ENCODE results near the gene CDYL.
A peak's percentile ranks its signal among the peaks of the same experiment; 100 is the strongest.

CDYL gene

GRCh38 chr6:4776131-4776492 lies at the start of gene CDYL:
Gene CDYL (plus strand): TSS chr6:4776404. CDS start chr6:4776784, 380 bp downstream.
- DNase-seq (ENCODE audit: low spot score): peak; percentile 96

DNA sequence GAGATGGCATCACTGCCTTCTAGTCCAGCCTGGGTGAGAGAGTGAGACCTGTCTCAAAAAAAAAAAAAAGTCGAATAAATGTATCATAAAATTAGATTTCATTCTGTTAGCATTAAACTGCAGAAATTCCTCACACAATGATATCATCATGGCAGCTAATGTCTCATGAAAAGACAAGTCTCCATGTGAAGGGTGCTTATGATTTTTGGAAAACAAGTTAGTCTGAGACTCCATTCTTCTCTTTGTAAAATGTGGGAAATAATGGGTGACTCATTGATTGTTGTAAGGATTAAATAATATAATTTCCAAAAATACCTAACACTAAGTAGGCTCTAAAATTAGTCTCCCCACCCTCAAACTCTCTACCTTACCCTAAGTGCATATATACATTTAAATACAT lies 49.6 kb upstream of the CDYL start:
- DNase-seq (ENCODE audit: low spot score): no peak

- no peak for DNase-seq (ENCODE audit: low spot score)
Observed at GRCh38 chr6:4727217-4727616, 49.0 kb upstream of the CDYL start.

GRCh38 chr6:4727671-4728435 lies 48.4 kb upstream of the CDYL start:
- peak; percentile 65 for DNase-seq (ENCODE audit: low spot score)

- no peak for DNase-seq (ENCODE audit: low spot score)
Observed at GRCh38 chr6:4728436-4728769, 47.8 kb upstream of the CDYL start.

- no peak for DNase-seq (ENCODE audit: low spot score)
Observed at GRCh38 chr6:4728926-4729325, 47.3 kb upstream of the CDYL start.

DNA sequence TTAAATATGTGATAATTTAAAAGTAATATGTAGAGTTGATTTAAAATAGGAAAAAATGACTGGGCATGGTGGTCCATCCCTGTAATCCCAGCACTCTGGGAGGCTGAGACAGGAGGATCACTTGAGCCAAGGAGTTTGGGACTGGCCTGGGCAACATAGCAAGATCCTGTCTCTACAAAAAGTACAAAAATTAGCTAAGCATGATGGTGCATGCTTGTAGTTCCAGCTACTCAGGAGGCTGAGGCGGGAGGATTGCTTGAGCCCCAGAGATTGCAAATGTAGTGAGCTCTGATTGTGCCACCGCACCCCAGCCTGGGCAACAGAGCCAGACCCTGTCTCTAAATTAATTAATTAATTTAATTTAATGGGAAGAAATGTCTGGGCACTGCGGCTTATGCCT lies 44.2 kb upstream of the CDYL start:
- no peak for DNase-seq (ENCODE audit: low spot score)

DNA sequence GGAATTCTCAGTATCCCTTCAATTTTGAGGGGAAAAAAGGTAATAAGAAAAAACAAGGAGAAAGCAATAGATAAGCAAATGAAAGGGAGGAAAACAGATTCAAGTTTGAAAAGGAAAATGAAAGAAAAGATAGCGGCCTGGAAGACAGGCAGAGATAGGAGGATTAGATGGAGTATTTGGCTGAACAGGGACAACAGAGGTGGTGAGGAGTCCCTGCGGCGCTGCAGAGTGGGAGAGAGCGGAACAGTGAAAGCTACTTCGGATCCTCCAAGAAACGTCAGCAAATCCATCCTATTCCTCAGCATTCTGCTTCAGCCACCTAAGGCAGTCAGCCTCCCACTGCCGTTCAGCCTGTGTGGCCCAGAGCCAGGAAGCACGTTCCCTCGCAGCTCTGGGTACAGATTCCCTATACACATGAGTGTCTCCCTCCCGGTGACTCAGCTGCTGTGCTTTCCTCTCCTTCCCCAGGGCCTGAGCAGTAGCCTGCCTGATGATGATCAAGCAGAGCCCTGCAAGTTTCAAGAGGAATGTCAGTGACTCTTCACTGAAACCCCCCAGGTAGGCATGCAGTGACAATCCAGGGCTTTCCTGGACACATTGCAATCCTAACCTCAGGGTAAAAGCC lies 43.4 kb upstream of the CDYL start:
- DNase-seq (ENCODE audit: low spot score): peak; percentile 92

DNA sequence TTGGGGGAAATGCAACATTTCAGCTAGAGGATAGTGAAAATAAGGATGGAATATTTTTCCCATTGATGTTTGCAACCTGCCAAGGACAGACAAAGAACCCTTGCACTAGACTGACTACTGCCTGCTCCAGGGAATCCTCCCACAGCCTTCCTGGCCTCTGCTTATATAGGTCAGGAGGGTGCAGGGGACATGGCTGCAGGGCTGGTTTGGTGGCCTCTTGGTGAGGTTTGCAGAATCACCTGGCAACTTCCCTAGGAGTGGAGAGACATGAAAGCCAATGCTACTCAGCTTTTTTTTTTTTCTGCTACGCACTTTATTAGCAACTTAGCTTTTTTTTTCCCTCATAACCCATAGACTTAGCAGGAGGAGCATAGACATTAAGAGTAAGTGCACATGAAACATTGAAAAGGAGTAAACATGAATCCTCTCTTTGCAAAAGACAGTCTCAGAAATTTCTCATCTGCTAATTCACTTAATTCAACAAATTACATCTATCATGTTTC lies 39.8 kb upstream of the CDYL start:
- no peak for DNase-seq (ENCODE audit: low spot score)

- DNase-seq (ENCODE audit: low spot score): no peak
Observed at GRCh38 chr6:4740032-4740431, 36.2 kb upstream of the CDYL start.

DNA sequence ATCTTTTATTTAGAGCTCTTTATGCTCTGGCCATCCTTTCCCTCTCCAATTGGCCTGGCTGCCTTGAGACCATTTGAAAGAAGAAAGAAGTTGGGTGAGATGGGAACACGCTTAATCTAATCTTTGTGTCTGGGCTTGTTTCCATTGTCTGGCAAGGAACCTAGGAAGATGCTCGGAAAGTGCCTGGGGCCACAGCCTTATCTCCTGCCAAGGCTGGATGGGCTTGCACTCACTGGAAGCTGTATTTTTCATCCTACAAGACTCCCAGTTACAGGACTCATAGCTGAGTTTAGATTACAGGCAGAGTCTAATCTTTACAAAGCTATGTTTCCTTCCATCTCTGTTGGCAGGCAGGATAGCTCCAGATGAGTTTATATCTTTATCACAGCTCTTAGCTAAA lies 33.1 kb upstream of the CDYL start:
- no peak for DNase-seq (ENCODE audit: low spot score)

- DNase-seq (ENCODE audit: low spot score): no peak
Observed at GRCh38 chr6:4743926-4744325, 32.3 kb upstream of the CDYL start.

- DNase-seq (ENCODE audit: low spot score): no peak
Observed at GRCh38 chr6:4747588-4747987, 28.6 kb upstream of the CDYL start.

DNA sequence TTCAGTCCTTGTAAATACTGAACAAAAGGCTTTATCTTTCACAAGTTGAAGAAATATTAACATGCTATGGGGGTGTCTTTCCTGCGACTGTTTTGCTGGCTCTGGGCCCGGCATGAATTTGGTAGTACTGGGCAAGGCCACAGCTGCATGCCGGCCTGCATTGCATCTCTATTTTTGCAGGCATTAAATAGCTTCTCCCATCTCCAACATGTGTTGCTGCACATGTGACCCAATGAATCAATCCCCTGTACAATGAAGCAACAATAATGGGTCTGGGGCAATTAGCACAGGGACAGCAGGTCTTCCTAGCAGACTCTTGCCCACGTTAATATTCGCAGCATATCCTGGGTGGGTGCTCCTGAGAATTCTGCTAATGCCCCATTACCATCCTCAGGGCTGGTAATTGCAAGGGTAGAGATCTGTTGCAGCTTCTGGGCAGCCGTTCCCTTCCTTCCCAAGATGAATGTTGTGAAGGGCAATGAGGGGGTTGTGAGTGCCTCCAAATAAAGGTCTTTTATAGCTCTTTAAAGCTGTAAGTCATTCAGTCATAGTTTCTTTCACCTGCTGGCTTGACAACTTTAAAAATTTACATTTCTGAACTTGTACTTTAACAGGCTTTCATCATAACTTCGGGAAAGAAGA lies 24.3 kb upstream of the CDYL start:
- no peak for DNase-seq (ENCODE audit: low spot score)

- DNase-seq (ENCODE audit: low spot score): no peak
Observed at GRCh38 chr6:4756247-4756646, 20.0 kb upstream of the CDYL start.

GRCh38 chr6:4759997-4760396 lies 16.2 kb upstream of the CDYL start:
- DNase-seq (ENCODE audit: low spot score): no peak

- DNase-seq (ENCODE audit: low spot score): no peak
Observed at GRCh38 chr6:4760773-4761172, 15.4 kb upstream of the CDYL start.

DNA sequence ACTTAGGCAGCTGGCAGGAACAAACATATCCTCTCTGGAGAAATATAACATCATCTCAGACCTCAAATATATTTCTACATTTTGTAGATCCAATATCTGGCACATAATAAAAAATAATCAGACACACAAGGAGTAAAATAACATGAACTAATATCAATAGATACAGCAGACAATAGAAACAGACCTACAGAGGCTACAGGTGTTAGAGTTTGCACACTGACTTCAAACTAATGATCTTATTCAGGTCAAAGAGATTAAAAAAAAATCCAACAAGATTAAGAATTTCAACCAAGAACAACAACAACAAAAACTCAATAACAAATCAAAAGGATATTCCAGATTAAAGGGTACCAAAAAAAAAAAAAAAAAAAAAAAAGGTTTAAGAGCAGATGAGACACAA lies 13.9 kb upstream of the CDYL start:
- DNase-seq (ENCODE audit: low spot score): no peak

DNA sequence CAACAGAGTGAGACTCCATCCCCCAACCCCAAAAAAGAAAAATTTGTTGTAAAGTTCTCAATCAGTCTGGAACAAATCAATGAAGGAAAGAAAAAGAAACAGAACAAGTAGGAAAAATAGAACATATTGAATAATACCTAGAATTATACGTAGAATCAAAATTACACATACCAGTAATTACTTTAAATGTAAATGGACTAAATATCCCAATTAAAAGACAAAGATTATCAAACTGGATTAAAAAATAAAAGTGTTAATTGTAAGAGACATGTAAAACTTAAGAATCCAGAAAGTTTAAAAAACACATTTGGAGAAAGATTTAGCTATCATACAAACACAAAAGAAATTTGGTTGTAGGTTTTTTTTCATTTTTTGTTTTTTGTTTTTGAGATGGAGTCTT lies 12.3 kb upstream of the CDYL start:
- no peak for DNase-seq (ENCODE audit: low spot score)

- DNase-seq (ENCODE audit: low spot score): no peak
Observed at GRCh38 chr6:4768815-4769214, 7.4 kb upstream of the CDYL start.

GRCh38 chr6:4772750-4773149 lies 3.5 kb upstream of the CDYL start:
- DNase-seq (ENCODE audit: low spot score): no peak

GRCh38 chr6:4773181-4773580 lies 3.0 kb upstream of the CDYL start:
- no peak for DNase-seq (ENCODE audit: low spot score)

- no peak for DNase-seq (ENCODE audit: low spot score)
Observed at GRCh38 chr6:4774296-4774695, 1.9 kb upstream of the CDYL start.
